ENCODE results near the gene CLEC2D. TPM values are rescaled to one million over a fixed set of nuclear protein-coding genes. Genes with fewer than 3 reads are reported as not detected.
"Not testable (repeated sequence)": the region's sequence is repeated elsewhere in the genome, so short reads cannot be mapped to it uniquely, and the experiment has no call there.

CLEC2D gene
- total RNA-seq, 1 donor from 2014 or later = 391 TPM

DNA sequence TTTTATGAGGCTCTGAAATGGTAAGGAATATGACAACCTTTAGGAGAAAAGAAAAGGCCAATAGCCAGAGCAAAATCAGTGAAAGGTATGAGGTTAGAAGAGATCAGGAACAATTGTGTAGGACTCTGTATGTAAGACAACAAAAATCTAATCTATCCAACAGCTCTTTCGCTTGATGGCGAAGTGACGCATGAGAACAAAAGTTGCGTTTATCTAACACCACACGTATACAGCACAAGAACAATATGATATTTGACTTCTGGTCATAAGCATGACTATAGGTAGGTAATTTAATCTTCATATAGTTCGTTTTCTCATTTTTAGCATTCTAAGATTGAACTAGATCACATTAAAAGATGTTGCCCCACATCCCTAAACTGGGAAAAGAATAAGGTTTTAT is 61.9 kb downstream of the CLEC2D start:
- Mint-ChIP-seq H3K27ac (peak overlapping the region; percentile 60), H3K4me3 (peak overlapping the region; percentile 85), H3K27me3 (no peaks in the 10 kb centered on the region), H3K9me3 (no peaks in the 10 kb centered on the region), H3K36me3 (ENCODE audit: low read depth) (peaks cover 7% of the 10 kb centered on the region), H3K4me1 (peaks cover 41% of the 10 kb centered on the region)
- intact Hi-C loops (cut with micrococcal nuclease) = loop anchor here (10.0 kb wide), 1 partner anchor 487 kb away; no protein-coding TSS in a partner anchor
- DNase-seq = no peak

- peaks cover 7% of the 10 kb centered on the region for H3K36me3 Mint-ChIP-seq (ENCODE audit: low read depth)
- H3K27ac Mint-ChIP-seq = peak overlapping the region; percentile 60
- no peaks in the 10 kb centered on the region for H3K9me3 Mint-ChIP-seq
- DNase-seq = no peak
- H3K27me3 Mint-ChIP-seq = no peaks in the 10 kb centered on the region
- H3K4me3 Mint-ChIP-seq = peak overlapping the region; percentile 85
- peaks cover 45% of the 10 kb centered on the region for H3K4me1 Mint-ChIP-seq
- intact Hi-C loops (cut with micrococcal nuclease) = loop anchor here (2.0 to 10.0 kb wide), 3 partner anchors 29 to 487 kb away; no protein-coding TSS in a partner anchor
Observed at GRCh38 chr12:9731797-9732196, 62.3 kb downstream of the CLEC2D start.

DNA sequence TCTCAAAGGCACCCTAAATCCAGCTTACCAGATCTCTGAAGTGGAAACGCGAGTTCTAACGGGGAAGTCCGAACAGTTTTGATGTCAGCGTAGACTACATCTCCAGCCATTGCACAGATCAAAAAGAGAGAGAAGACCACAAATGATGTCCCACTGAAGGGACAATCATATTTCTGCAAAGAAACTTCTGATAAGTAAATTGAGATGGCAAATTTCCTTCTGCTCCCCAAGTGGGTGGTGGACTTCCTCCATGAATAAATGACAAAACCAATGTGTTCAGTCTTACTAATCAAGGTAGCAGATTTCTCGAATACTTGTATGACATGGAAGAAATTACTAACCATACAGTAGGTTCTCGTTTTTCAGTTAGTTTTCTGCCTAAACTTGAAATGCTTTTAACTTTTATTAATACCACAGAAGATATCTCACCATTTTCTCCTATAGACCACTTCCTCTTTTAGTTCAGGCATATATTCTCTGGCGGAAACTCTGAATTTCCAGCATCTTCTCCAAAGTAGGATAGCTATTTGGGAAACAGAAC is 63.5 kb downstream of the CLEC2D start, which contains the start of gene CLECL1:
CLECL1 (minus strand) TSS at position 177 of the 541 bp plus-strand sequence.
- no peak for DNase-seq

DNA sequence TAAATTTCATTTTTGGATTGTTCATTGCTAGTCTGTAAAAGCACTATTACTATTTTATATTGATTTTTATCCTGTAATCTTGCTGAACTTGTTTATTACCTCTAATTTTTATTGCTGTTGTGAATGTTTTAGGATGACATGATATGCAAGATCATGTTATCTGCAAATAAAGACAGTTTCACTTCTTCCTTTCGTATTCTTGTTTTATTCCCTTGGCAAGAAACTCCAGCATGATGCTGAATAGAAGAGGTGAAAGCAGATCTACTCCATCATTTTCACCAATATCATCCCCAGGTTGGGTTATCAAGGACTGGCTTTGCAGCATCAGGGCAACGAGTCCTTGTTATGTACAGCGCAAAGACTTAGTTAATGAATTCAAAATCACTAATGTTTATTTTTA is 66.1 kb downstream of the CLEC2D start:
- no peaks in the 10 kb centered on the region for H3K27me3 Mint-ChIP-seq
- peaks cover 2% of the 10 kb centered on the region for H3K9me3 Mint-ChIP-seq
- H3K36me3 Mint-ChIP-seq (ENCODE audit: low read depth) = peaks cover 13% of the 10 kb centered on the region
- peaks cover 61% of the 10 kb centered on the region for H3K4me1 Mint-ChIP-seq
- no peak for DNase-seq
- H3K4me3 Mint-ChIP-seq = no peak overlapping the region
- intact Hi-C loops (cut with micrococcal nuclease) = loop anchor here (10.0 kb wide), 1 partner anchor 491 kb away; no protein-coding TSS in a partner anchor
- H3K27ac Mint-ChIP-seq = no peak overlapping the region

More for the DNA sequence above, 63.5 kb downstream of the CLEC2D start, which contains the start of gene CLECL1:
- H3K4me3 Mint-ChIP-seq = peak within 1 kb of the TSS; percentile 85
- no peaks in the 10 kb centered on the region for H3K27me3 Mint-ChIP-seq
- intact Hi-C loops (cut with micrococcal nuclease) = loop anchor here (1.0 to 10.0 kb wide), 6 partner anchors 8 to 488 kb away; partner anchors contain the start of gene CLEC2D
- no peaks in the 10 kb centered on the region for H3K9me3 Mint-ChIP-seq
- H3K27ac Mint-ChIP-seq = peak within 1 kb of the TSS; percentile 86
- peaks cover 5% of the 10 kb centered on the region for H3K36me3 Mint-ChIP-seq (ENCODE audit: low read depth)
- H3K4me1 Mint-ChIP-seq = peaks cover 52% of the 10 kb centered on the region

GRCh38 chr12:9736936-9737705 is 67.6 kb downstream of the CLEC2D start:
- DNase-seq = no peak
- Mint-ChIP-seq H3K27ac (peak overlapping the region; percentile 80), H3K4me3 (peak overlapping the region; percentile 61), H3K36me3 (ENCODE audit: low read depth) (peaks cover 15% of the 10 kb centered on the region), H3K27me3 (no peaks in the 10 kb centered on the region), H3K4me1 (peaks cover 60% of the 10 kb centered on the region), H3K9me3 (peaks cover 3% of the 10 kb centered on the region)
- intact Hi-C loops (cut with micrococcal nuclease) = loop anchor here (10.0 kb wide), 1 partner anchor 492 kb away; no protein-coding TSS in a partner anchor

DNA sequence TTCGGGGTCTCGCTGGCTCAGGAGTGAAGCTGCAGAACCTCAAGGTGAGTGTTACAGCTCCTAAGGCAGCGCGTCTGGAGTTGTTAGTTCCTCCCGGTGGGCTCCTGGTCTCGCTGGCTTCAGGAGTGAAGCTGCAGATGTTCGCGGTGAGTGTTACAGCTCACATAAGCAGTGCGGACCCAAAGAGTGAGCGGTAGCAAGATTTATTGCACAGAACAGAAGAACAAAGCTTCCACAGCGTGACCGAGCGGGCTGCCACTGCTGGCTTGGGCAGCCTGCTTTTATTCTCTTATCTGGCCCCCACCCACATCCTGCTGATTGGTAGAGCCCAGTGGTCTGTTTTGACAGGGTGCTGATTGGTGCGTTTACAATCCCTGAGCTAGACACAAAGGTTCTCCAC is 69.4 kb downstream of the CLEC2D start:
- intact Hi-C loops (cut with micrococcal nuclease) = loop anchor here (10.0 kb wide), 1 partner anchor 494 kb away; no protein-coding TSS in a partner anchor
- DNase-seq, H3K27me3 Mint-ChIP-seq, H3K9me3 Mint-ChIP-seq: not testable (repeated sequence)
- peak overlapping the region; percentile 61 for H3K27ac Mint-ChIP-seq
- H3K4me1 Mint-ChIP-seq = peaks cover 62% of the 10 kb centered on the region
- peak overlapping the region; percentile 42 for H3K4me3 Mint-ChIP-seq
- peaks cover 12% of the 10 kb centered on the region for H3K36me3 Mint-ChIP-seq (ENCODE audit: low read depth)

DNA sequence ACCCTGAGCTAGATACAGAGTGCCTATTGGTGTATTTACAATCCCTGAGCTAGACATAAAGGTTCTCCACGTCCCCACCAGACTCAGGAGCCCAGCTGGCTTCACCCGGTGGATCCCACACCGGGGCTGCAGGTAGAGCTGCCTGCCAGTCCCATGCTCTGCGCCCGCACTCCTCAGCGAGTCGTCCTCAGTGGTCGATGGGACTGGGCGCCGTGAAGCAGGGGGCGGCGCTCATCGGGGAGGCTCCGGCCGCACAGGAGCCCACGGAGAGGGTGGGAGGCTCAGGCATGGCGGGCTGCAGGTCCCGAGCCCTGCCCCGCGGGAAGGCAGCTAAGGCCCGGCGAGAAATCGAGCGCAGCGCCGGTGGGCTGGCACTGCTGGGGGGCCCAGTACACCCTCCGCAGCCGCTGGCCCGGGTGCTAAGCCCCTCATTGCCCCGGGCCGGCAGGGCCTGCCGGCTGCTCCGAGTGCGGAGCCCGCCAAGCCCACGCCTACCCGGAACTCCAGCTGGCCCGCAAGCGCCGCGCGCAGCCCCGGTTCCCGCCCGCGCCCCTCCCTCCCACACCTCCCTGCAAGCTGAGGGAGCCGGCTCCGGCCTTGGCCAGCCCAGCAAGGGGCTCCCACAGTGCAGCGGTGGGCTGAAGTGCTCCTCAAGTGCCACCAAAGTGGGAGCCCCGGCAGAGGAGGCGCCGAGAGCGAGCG is 70.0 kb downstream of the CLEC2D start:
- peaks cover 61% of the 10 kb centered on the region for H3K4me1 Mint-ChIP-seq
- not testable (repeated sequence) for H3K4me3 Mint-ChIP-seq, DNase-seq, H3K27ac Mint-ChIP-seq, H3K27me3 Mint-ChIP-seq, H3K9me3 Mint-ChIP-seq
- intact Hi-C loops (cut with micrococcal nuclease) = loop anchor here (2.0 to 10.0 kb wide), 5 partner anchors 31 to 495 kb away; partner anchors contain the start of gene CLEC12B
- peaks cover 12% of the 10 kb centered on the region for H3K36me3 Mint-ChIP-seq (ENCODE audit: low read depth)

DNA sequence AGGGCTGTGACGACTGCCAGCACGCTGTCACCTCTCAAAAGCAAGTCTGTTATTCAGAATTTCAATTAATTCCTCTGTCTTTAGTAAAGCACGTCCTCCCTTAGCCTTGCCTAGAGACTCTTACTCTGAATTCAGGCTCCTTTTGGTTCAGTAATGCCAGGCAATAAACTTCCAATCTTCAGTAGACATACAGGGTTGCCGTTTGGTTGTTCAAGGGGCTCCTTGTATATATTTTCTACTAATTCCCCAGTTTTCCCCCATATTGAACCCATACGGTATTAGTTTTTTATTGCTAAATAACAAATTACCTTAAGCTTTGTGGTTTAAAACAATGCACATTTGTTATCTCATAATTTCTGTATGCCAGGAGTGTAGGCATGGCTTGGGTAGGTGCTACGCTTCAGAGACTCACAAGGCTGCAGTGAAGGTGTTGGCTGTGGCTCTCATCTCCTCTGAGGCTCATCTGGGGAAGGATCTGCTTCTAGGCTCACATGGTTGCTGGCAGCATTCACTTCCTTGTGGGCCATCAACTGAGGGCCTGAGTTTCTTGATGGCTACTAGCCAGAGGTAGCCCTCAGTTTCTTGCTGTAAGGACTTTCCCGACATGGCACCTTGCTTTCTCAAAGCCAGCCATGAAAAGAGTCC is 70.7 kb downstream of the CLEC2D start:
- Mint-ChIP-seq H3K27ac (peak overlapping the region; percentile 83), H3K36me3 (ENCODE audit: low read depth) (peaks cover 12% of the 10 kb centered on the region), H3K9me3 (peaks cover 3% of the 10 kb centered on the region), H3K4me1 (peaks cover 68% of the 10 kb centered on the region), H3K27me3 (no peaks in the 10 kb centered on the region), H3K4me3 (peak overlapping the region; percentile 74)
- peak; percentile 74 for DNase-seq
- intact Hi-C loops (cut with micrococcal nuclease) = loop anchor here (2.0 to 10.0 kb wide), 4 partner anchors 31 to 375 kb away; partner anchors contain the start of gene CLEC12B

GRCh38 chr12:9741726-9742125 is 72.2 kb downstream of the CLEC2D start:
- H3K4me3 Mint-ChIP-seq = peak overlapping the region; percentile 57

GRCh38 chr12:9742661-9743060 is 73.1 kb downstream of the CLEC2D start:
- H3K4me1 Mint-ChIP-seq = peaks cover 58% of the 10 kb centered on the region
- DNase-seq = peak; percentile 84
- intact Hi-C loops (cut with micrococcal nuclease) = loop anchor here (1.0 to 10.0 kb wide), 7 partner anchors 52 to 378 kb away; partner anchors contain the start of genes CLEC12B and CLEC2B
- H3K4me3 Mint-ChIP-seq = peak overlapping the region; percentile 57
- H3K36me3 Mint-ChIP-seq (ENCODE audit: low read depth) = peaks cover 10% of the 10 kb centered on the region
- H3K27ac Mint-ChIP-seq = peak overlapping the region; percentile 95
- peaks cover 3% of the 10 kb centered on the region for H3K9me3 Mint-ChIP-seq
- no peaks in the 10 kb centered on the region for H3K27me3 Mint-ChIP-seq

More at GRCh38 chr12:9741726-9742125, 72.2 kb downstream of the CLEC2D start:
- DNase-seq = peak; percentile 94
- peak overlapping the region; percentile 96 for H3K27ac Mint-ChIP-seq
- H3K36me3 Mint-ChIP-seq (ENCODE audit: low read depth) = peaks cover 12% of the 10 kb centered on the region
- no peaks in the 10 kb centered on the region for H3K27me3 Mint-ChIP-seq
- peaks cover 3% of the 10 kb centered on the region for H3K9me3 Mint-ChIP-seq
- intact Hi-C loops (cut with micrococcal nuclease) = loop anchor here (1.0 to 10.0 kb wide), 11 partner anchors 8 to 377 kb away; partner anchors contain the start of genes CLEC12B, CLEC2B and CLECL1
- H3K4me1 Mint-ChIP-seq = peaks cover 61% of the 10 kb centered on the region

- H3K27ac Mint-ChIP-seq = no peak overlapping the region
- peaks cover 6% of the 10 kb centered on the region for H3K36me3 Mint-ChIP-seq (ENCODE audit: low read depth)
- no peak overlapping the region for H3K4me3 Mint-ChIP-seq
- peaks cover 48% of the 10 kb centered on the region for H3K4me1 Mint-ChIP-seq
- peaks cover 3% of the 10 kb centered on the region for H3K9me3 Mint-ChIP-seq
- no peaks in the 10 kb centered on the region for H3K27me3 Mint-ChIP-seq
- no peak for DNase-seq
- intact Hi-C loops (cut with micrococcal nuclease) = loop anchor here (10.0 kb wide), 2 partner anchors 270 to 380 kb away; partner anchors contain the start of gene CLEC12B
Observed at GRCh38 chr12:9745199-9745598, 75.7 kb downstream of the CLEC2D start.
